WTC11 (cell line): Measurements from ENCODE around the gene TSPAN18.

Experiments
- ATF2 ChIP-seq: sonication (generic); formaldehyde crosslinking; IDR thresholded peaks from 2 replicates; pipeline ENCODE4 v1.8.1; 2022; ENCODE audit warnings: low read depth, missing genetic modification reagents, borderline replicate concordance
- CBFB ChIP-seq: sonication (generic); formaldehyde crosslinking; IDR thresholded peaks from 2 replicates; pipeline ENCODE4 v1.8.1; 2022; ENCODE audit warnings: mild to moderate bottlenecking, low read depth, missing genetic modification reagents
- GTF2I ChIP-seq: fragments of 250-450 bp; sonication (Bioruptor Pico); conservative IDR thresholded peaks from 2 replicates; pipeline ENCODE4 v1.4.0; 2021; ENCODE audit warnings: mild to moderate bottlenecking
- NFYB ChIP-seq: sonication (generic); formaldehyde crosslinking; conservative IDR thresholded peaks from 2 replicates; pipeline ENCODE4 v1.8.0; 2022; ENCODE audit warnings: low read depth, missing genetic modification reagents
- RELA ChIP-seq: sonication (generic); formaldehyde crosslinking; IDR thresholded peaks from 2 replicates; pipeline ENCODE4 v1.8.1; 2022; ENCODE audit warnings: missing genetic modification reagents, mild to moderate bottlenecking, borderline replicate concordance
- ZBTB21 ChIP-seq: sonication (generic); formaldehyde crosslinking; IDR thresholded peaks from 2 replicates; pipeline ENCODE4 v1.8.1; 2023; ENCODE audit warnings: mild to moderate bottlenecking, missing genetic modification reagents, borderline replicate concordance
- ZSCAN18 ChIP-seq: fragments of 250-450 bp; sonication (Bioruptor Pico); IDR thresholded peaks from 2 replicates; pipeline ENCODE4 v2.1.2; 2022; ENCODE audit warnings: mild to moderate bottlenecking, moderate library complexity
- TF ChIP-seq, protein P1 (sequence below): fragments of 200-600 bp; IDR thresholded peaks from 2 replicates; pipeline ENCODE4 v1.8.0; 2022; ENCODE audit warnings: antibody characterized with exemption

DNA sequence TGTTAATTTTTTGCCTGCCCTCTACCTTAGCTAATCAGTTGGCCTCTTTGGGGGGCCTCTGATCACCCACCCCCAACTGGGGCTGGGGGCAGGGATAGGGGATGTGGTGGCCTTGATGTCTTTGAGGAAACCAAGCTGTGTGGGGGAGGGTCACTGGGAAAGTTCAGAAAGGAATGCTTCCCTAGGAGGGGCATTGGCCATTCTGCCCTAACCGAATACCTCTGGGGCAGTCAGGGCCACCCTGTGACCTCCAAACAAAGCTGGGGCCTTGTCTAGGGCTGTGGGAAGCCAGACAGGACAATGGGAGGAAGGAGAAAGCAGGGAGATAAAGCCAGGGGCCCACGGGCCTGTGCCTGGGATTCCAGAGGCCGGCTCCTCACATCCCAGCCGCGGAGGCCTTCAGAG lies 97.5 kb downstream of the TSPAN18 start:
- TF ChIP-seq CBFB (CRISPR knock-in tag) (no peak), ATF2 (CRISPR knock-in tag) (no peak), RELA (CRISPR knock-in tag) (no peak), ZBTB21 (CRISPR knock-in tag) (no peak), NFYB (no peak), ZSCAN18 (CRISPR knock-in tag) (no peak), GTF2I (CRISPR knock-in tag) (no peak)
- TF ChIP-seq, protein P1, sequence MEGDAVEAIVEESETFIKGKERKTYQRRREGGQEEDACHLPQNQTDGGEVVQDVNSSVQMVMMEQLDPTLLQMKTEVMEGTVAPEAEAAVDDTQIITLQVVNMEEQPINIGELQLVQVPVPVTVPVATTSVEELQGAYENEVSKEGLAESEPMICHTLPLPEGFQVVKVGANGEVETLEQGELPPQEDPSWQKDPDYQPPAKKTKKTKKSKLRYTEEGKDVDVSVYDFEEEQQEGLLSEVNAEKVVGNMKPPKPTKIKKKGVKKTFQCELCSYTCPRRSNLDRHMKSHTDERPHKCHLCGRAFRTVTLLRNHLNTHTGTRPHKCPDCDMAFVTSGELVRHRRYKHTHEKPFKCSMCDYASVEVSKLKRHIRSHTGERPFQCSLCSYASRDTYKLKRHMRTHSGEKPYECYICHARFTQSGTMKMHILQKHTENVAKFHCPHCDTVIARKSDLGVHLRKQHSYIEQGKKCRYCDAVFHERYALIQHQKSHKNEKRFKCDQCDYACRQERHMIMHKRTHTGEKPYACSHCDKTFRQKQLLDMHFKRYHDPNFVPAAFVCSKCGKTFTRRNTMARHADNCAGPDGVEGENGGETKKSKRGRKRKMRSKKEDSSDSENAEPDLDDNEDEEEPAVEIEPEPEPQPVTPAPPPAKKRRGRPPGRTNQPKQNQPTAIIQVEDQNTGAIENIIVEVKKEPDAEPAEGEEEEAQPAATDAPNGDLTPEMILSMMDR = no peak
